NCI-H2107 treated with DMSO at 0.1 percent for 48 hours (cell line): ENCODE results near the gene SECISBP2.
A peak's percentile ranks its signal among the peaks of the same experiment; 100 is the strongest.

ENCODE experiments used
- DNase-seq: peaks from one replicate; lab custom pipeline; 2025; ENCODE audit not compliant: unreplicated experiment; lab: John Stamatoyannopoulos, UW

SECISBP2 gene

DNA sequence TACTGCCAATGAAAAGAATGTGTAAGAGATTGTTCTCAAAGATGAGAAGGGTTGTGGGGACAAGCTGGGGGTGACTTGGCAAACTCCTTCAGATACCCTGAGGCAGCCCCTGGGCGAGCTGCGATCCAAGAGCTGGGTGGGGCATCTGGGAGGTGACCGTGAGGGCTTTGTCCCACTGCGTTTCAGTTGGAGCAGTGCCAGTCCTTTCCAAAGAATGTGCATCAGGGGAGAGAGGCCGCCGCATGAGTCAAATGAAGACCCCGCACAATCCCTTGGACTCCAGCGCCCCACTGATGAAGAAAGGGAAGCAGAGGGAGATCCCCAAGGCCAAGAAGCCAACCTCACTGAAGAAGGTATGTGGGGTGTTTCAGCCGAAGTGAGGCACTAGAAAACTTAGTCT is 28.4 kb downstream of the SECISBP2 start:
- DNase-seq = no peak

DNA sequence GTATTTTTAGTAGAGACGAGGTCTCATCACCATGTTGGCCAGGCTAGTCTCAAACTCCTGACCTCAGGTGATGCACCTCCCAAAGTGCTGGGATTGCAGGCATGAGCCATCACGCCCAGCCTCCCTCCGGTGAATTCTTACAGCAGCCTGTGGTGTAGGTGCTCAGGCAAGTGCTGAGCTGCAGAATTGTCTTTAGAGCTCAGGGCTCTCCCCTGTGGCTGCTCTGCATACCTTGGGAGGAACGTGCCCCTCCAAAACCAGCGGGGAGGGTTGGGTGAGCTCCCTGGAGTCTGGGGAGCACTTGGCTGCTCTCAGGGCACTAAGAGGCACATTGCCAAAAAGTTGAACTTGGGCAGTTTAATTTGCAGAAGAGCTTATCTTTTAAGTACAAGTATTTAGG is 29.4 kb downstream of the SECISBP2 start:
- DNase-seq = no peak

DNA sequence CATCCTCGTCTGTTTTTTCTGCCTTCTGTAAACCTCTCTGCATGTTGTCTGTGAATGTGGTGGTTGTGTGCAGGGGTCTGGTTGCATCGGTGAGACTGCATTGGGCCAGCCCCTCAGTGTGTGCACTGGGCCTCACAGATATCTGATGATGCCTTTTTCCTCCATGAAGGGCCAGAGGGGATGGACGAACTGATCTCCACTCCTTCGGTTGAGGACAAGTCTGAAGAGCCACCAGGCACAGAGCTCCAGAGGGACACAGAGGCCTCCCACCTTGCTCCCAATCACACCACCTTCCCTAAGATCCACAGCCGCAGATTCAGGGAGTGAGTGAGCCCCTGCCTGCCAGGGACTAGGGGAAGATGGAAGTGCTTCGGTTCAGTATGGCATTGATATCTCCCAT is 31.3 kb downstream of the SECISBP2 start:
- no peak for DNase-seq

DNA sequence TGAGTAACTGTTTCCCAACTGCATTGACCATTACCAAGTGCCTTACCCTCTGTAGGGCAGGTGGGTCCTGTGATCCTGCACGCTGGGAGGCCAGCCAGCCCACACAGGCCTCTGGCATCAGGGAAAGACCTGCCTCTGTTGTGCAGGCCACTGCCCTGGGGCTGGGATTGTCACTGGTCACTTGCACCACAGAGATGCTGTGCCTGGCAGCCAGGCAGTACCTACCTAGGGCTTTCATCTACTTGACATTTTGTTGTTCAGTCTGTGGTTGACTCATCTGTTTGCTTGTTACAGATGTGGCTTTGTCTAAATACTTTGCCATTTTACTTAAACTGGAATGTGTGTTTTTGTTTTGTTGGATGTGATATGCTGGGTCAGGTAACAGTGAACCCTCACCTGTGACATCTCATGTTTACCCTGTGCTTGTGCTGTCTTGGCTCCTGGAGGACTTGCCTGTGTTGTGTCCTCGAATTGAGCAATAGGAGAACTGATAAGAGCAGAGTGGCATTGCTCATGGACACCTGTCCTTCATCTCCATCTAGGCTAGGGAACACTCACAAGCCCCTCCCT is 32.8 kb downstream of the SECISBP2 start:
- no peak for DNase-seq

DNA sequence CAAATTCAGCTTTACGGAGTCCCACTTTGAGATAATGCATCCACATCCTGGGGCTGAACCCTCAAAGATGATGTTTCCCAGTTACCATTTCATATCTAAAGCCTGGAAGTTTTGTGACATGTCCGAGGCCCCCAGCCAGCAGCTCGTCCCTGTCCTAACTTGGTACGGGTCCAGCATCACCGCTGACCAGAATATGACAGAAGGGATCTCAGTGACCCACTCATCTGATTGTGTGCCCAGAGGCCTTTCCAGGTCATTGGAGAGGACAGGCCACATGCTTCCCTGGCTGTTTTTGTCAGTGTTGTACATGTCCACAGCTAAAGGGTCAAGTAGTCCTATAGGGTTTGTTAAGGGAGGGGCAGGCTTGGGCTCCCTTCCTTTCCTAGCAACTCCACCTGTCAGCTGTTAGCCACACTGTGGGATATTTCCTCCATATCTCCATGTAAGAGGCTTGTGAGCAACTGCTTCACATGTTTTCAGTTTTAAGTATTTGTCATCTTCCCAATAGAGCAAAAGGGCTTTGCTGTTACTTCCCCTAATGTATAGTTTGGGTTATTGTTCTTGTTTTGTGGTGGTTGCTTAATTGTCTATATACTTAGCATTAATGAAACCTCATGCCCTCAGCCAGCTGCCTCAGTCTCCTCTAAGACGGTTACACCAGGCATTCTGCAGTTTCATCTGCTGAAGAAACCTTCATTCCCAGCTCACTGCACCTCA is 33.4 kb downstream of the SECISBP2 start:
- no peak for DNase-seq

DNA sequence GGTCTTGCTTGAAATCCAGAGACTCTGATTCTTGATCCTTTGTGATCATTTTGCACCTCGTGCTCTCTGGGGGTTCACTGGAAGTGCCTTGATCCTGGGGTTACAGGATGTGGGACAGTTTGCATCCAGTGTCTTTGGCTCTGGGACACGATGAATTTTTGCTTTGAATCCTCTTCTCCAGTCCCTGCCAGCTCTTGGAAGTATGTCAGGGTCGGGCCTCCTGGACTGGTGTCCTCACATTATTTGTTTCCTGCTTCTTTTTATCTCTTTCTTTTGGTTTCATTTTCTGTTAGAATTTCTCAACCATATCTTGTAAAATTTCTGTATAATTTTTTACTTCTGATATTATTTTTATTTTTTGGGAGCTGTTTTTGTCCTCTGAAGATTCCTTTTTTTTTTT is 34.2 kb downstream of the SECISBP2 start:
- no peak for DNase-seq

DNA sequence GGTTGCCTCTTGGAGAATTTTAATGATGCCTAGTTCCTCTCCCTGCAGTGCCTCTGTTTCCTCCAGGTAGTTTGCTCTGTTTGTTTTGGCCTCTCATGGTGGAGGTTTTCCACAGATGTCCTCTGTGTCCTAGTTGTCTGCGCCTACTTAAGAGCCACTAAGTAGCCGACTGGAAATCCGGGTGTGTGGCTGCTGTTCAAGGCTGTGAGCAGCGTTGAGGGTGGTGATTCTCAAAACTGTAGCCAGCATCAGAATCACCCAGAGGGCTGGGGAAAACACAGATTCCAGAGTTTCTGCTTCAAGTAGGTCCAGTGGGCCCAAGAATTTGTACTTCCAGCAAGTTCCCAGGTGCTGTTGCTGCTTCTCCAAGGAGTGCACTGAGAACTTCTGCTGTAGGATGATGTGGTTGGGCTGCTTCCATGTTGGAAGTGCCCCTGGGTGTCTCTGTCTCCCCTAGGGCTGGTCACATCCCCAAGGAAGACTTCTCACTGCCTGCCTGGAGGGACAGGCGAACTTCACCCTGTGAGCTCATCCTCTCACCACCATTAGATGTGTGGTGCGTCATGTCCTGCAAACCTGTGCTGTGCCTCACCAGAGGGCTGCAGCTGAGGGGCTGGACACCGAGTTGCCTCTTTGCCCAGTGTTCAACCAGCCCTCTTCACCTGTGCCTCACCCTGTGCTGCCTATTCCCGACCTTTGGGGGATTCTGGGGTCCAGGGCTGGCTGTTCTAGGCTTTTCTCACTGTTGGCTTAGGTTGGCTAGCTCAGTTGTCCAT is 34.8 kb downstream of the SECISBP2 start:
- DNase-seq = no peak

DNA sequence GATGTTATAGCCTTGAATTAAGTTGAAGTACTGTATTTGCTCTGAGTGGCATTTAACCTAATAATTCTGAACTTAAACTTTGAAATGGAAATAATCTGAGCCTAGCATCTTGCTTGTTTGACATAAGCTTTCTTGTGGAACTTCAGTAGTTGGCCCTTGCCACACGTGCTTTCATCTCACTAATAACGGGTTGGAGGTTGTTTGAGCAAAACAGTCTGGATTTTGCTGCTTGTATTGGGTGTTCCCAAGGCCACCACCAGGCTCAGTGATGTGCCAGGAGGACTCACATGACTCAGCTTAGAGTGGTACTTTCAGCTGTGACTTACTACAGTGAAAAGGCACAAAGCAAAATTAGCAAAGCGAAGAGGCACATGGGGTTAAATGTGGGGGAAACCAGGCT is 35.7 kb downstream of the SECISBP2 start:
- no peak for DNase-seq

DNA sequence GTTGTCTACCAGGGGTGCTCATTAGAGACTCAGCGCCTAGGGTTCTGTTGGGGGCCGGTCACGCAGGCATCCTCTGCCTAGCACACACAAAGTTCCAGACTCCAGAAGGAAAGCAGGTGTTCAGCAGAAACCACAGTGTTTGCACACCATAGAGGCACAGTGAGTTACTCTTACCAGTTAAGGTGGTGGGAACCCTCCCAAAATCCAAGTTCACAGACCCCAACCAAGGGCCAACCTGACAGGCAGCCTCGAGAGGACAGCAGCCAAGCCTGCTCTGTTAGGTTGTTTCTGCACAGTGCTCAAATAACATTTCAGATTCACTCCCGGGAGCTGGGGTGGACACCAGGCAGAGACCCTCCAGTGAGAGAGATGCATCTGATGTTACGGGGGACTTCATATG is 36.2 kb downstream of the SECISBP2 start:
- DNase-seq = no peak

DNA sequence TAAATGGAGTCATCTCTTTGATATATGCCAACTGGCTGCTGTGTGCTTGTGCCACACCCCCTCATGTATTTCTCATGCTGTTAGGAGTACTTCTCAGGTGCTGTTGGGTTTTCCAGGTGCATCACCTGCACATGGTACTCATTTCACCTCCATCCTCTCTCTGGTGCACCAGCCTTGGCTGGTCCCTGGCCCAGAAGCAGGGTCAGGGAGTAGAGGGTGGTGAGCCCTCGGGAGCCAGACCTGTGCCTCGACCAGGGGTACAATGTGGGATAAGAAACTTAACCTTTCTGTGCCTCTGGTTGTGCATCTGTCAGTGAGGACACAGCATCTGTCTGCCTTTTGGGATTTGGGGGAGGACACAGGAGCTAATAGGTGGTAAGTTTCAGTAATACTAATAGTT is 38.5 kb downstream of the SECISBP2 start:
- no peak for DNase-seq

DNA sequence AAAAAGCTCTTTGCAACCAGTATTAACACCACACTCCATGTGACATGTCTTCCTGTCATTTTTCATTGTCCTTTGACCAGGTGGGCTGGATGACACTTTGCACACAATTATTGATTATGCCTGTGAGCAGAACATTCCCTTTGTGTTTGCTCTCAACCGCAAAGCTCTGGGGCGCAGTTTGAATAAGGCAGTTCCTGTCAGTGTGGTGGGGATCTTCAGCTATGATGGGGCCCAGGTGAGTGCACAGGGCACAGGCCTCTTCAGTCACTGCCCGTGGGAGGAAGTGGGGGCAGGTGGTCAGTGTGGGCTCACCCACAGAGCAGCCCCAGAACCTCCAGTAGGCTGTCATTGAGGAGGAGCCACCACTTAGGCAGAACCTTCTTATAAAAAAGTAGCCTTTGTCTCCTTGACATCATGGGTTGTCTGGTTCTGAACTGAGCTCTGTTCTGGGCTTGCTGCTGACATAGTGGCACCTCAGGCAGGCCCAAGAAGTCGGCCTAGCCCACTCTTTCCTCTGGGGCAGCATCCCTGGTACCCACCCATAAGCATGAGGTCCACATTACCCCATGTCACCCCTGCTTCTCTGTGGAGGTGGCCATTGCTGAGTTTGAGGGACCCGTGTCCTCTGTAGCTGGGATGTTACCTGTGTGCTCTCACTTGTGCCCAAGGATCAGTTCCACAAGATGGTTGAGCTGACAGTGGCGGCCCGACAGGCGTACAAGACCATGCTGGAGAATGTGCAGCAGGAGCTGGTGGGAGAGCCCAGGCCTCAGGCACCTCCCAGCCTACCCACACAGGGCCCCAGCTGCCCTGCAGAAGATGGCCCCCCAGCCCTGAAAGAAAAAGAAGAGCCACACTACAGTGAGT is 39.3 kb downstream of the SECISBP2 start:
- peak; percentile 23 for DNase-seq

DNA sequence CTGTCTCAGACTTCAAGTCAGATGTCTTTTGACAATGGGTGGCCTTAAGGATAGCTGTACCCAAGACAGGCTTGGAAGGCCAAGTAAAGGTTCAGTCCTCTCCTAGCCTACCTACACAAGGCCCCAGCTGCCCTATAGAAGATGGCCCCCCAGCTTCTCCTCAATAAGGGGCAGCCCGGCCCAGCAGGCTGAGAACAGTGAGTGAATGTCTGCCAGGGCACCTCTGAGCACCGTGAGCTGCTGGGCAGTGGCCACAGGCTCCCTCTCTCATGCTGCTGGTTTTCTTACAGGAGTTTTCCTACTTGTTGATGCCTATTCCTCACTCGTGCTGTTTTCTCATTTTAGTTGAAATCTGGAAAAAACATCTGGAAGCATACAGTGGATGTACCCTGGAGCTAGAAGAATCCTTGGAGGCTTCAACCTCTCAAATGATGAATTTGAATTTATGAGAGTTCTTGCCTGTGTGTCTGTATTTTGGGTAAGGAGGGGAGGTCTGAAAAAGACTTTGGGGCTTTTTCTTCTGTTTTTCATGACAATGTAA is 40.1 kb downstream of the SECISBP2 start:
- DNase-seq = no peak

DNA sequence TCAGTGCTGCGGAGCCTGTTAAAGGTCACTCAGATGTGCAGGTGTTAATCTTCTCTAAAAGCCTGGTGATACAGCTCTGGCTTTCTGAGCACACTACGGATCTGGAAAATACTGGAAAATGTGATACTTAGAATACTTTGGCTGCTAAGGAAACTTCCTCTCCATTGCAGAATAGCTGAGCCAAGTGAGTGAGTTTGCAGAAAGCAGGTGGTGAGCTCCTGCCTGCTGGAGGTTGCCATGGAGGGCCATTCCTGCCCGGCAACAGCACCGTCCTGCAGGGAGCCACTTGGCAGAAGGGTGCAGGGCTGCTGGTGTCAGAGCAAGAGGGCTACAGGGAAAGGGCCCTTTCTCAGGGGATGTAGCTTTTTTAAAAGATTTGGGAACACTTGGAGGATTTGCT is 40.7 kb downstream of the SECISBP2 start:
- peak; percentile 50 for DNase-seq

DNA sequence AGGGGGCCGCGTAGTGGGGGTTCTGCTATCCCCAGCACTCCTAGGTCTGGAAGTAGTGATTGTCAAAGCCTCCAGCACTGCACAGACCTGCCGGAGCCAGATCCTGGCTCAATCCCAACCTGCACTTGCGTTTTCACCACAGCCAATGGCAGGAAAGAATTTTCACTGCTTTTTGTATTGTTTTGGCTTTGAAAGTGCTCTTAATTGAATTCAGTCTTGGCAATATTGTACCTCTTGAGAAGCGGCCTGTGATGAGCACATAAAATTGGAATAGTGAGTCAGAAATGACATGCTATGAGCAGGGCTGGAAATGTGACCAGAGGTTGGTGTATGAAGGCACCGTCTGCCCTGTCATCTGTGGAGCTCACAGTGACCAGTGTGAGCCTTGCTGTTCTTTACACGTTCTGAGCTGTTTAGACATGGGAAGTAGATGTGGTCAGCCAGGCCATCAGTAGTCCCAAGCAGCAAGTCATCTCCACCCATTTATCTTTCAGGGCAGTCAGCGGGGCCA is 41.5 kb downstream of the SECISBP2 start:
- DNase-seq = peak; percentile 29

DNA sequence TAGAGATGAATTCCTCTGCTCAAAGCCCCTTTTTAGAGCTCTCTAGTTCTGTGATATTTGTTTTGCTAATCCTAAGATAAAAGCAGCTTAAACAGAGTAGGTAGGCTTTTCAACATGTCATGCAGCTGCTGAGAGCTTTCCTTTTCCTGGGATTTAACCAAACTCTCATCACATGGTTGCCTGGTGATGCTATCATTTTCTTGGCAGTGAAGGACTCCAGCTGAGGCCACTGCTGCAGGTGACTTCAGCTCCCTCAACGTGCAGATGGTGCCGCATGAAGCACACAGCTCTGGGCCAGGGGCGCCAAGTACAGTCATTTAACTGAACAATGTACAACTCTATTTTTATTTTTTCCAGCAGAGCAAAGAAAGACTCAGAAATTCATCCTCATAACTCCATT is 42.2 kb downstream of the SECISBP2 start:
- peak; percentile 6 for DNase-seq

DNA sequence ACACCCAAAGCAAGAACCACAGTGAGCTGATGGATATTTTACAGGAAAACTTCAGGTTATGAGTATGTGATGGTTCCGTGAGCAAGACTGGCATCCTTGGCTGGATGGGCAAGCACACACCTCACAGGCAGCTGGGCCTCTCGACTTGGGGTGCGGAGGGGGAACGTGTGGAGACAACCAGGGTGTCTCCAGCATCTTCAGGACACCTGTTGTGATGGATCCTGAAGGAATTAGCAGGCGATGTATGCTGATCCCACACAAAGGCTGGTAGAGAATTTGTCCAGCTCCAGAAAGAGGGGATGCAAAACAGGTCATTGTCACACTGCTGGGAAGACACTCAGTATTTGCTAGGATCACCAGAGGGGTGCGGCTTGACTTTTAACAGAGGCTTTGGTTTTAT is 42.7 kb downstream of the SECISBP2 start:
- DNase-seq = no peak

DNA sequence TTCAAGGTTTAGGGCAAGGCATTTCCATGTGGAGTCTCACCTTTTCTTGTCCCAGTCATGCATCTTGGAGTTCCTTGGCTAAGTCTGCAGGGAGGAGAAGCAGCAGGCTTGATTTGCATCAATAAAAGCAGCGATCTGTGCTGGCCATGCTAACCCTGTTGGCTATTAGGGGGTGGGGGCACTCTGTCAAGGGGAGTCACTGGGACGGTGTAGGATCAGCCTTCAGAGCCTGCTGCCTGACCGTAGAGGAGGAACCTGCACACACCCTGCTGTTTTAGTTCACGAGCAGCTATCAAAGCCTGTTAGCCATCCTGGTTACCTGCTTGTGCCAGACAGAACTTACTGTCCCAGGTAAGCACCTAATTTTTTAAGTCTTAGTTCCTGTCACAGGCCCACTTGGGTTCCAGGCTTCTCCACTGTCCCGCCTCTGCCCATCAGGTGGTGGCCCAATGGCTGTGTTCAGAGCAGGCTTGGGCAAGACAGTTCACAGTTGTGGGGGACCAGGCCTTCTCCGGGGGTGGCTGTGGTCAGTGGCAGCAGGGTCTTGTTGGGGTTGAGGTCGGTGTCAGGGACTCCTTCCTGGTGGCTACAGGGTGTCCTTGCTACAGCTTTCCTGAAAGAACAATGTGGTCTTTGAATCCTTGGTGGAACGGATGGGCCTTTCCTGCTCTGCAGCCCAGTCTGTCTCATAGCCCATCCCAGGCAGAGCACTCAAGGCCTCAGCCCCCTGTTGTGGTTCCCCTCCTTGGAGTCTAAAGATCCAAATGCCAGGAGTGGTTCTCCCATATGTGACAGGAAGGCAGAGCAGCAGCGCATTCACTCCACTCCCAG is 43.7 kb downstream of the SECISBP2 start:
- no peak for DNase-seq

DNA sequence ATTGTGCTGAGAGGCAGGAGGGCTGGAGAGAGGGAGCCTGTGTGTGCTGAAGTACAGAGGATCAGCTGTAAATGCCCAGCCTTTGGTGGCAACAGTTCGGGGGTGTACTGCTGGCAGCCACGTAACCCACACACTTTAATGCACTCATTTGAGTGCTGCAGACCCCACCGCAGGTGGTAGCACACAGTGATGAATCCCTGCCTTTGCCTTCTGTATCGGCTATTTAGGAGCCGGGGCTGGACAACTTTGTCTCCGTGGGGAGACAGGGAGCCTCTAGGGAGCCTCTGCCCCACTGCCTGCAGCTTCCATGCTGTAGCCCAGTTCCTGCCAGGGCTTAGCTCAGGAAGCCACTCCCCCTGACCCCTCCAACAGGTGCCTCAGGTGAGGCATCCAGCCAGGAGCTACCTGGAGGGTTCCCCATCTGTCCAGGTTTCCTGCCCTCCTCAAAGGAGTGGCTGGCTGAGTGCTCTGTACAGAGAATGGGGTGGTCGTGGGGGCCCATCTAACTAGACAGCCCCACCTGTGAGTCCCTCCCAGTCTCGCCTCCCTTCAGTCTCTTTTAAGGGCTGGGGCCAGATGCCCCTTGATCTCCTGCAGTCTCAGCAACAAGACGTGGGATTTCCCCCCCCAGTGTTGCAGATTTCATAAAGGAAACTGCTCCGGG is 44.5 kb downstream of the SECISBP2 start:
- no peak for DNase-seq

DNA sequence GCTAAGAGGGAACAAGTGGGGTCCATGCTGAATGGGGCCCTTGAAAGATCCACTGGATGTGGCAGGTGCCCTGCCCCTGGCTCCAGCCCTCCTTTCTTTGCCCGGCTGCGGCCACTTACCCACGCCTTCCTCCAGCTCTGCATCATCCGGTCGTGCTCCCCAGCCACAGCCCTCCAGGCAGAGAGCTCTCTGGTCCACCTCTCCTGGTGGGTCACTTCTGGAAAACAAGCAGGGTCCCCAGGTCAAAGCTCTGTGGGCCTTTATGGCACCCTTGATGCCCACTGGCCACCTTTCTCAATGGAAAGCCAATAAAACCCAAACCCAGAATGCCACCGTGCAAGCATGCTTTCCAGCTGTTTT is 45.0 kb downstream of the SECISBP2 start:
- DNase-seq = no peak
